ENCODE results near the gene LIMK2.
A peak's percentile ranks its signal among the peaks of the same experiment; 100 is the strongest.
"Not testable (repeated sequence)": the region's sequence is repeated elsewhere in the genome, so short reads cannot be mapped to it uniquely, and the experiment has no call there.

Gene LIMK2

DNA sequence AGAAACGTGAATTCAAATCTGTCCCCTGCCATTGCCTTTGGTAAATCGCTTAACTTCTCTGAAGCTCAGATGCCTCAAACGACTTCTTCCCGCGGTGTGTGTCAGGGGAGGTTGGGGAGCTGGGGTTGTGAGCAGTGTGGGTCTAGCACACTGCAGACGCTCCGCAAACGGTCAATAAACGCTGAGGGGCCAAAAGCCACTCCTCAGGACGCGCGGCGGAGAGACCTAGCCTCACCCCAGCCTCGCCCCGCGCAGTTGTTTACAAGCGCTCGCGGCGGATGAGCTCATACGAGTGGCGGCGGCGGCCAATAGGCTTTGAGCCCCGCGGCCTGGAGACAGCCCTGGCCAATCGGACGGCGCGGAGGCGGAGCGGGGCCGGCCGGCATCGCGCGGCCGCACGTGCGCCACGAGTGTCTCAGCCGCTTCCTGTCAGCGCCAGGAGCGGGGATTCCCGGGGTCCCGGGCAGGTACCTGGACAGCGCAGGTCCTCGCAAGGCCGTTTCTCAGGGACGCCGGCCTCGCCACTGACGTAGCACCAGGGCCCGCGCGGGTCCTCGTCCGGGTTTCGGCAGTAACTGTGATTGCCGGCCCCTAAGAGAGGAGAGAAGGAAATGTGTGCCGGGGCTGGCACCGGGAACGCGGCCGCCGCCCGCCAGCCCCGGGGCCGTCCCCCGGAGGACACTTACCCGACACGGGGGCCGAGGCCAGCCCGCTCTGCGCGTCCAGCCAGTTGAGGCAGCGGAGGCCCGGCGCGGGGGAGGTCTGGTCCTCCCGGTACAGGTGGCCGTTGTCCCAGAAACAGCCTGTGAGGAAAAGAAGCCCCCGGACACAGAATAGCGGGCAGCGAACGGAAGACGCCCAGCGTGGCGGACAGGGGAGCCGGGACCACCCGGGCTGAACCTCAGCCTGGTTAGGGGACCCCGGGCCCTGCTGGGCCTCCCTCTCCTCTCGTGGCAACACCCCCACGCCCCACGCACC lies 78.7 kb downstream of the LIMK2 start:
- peak; percentile 85 to 89 for DNase-seq (ENCODE audit: low read depth in 2 of 2)

DNA sequence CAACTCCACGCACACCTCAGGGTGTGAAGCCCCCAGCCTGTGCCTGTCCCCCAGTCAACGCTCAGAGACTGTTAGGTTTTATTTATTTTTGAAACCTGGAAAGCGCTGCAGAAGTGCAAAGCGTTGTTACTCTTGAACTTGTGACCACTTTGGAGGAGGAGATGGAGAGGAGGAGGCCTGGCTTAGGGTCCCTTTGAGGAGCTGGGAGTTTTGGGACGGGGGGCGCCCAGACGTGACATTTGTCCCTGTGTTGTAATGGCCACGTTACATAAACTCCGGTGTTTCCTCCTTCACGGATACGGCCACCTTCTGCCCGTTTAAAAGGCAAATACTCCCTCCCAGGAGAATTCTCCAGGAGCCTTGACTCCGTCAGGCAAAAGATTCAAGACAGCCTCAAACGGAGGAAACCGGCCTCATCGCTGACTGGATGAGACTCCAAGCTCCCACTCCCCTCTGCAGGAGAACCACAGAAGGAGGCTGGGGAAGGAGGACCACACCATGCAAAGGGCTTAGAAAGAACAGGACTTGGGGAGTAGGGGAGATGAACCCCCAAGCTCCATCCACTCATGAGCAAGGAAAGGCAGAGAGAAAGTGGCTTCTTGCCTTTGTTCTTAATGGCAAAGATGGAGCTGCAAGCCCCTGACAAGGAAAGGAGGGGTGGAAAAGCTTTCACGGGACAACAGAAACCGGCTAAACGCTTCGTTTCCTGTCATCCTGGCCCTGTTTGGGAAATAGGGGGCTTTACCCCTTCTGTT lies 79.6 kb downstream of the LIMK2 start:
- no peak for DNase-seq (ENCODE audit: low read depth in 2 of 2)

DNA sequence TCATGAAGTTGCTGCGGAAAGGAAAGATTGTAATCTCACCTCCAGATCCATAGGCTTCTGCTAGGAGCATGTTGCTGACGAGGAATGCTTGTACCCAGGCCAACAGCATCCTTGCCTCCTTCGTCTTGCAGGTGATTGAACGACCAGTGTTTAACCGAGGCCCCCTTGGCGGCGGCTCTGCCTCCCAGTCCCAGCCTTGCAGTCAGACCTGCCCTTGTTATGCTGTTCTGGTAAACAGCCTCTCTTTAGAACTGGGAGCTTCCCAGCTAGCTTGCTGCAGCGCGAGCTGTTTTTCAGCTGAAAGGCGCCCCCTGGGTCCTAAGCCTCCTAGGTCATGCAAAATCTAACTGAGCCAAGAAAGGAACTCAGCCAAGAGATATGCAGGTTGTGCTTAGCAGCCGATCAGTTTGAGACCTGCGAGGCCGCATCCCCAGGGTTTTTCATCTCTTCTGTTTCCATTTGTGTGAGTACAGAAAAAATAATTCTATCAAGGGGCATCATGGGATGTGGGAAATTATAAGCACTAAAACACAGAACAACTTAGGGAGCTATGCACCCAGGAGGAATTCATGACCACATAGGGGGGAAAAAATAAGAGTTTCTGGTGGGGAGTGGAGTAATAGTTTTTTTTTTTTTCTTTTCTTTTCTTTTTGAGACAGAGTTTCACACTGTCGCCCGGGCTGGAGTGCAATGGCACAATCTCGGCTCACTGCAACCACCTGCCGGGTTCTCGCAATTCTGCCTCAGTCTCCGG lies 80.3 kb downstream of the LIMK2 start, which contains the start of gene PIK3IP1:
PIK3IP1 (minus strand) TSS at position 253 of the 754 bp plus-strand sequence; CDS start at position 109, 144 bp downstream.
- DNase-seq (ENCODE audit: low read depth in 2 of 2): peak; percentile 64 to 77

DNA sequence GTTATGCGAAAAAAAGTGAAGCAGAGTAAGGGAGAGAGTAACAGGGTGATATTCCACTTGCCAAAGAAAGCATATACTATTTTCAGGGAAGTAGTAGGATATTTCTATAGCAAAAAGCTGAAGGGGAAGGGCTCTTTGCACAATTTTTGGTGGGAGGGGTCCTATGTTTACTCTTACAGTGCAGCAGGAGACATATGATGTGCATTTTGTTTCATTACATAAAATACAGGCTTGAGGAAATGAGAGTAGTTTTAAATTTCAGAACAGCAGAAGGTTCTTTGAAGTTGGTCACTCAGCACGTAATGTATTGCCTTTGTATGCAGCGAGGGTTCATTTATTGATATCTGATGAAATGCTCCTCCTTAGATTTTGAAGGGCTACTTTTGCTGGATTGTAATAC lies 83.3 kb downstream of the LIMK2 start:
- DNase-seq (ENCODE audit: low read depth in 2 of 2): no peak

DNA sequence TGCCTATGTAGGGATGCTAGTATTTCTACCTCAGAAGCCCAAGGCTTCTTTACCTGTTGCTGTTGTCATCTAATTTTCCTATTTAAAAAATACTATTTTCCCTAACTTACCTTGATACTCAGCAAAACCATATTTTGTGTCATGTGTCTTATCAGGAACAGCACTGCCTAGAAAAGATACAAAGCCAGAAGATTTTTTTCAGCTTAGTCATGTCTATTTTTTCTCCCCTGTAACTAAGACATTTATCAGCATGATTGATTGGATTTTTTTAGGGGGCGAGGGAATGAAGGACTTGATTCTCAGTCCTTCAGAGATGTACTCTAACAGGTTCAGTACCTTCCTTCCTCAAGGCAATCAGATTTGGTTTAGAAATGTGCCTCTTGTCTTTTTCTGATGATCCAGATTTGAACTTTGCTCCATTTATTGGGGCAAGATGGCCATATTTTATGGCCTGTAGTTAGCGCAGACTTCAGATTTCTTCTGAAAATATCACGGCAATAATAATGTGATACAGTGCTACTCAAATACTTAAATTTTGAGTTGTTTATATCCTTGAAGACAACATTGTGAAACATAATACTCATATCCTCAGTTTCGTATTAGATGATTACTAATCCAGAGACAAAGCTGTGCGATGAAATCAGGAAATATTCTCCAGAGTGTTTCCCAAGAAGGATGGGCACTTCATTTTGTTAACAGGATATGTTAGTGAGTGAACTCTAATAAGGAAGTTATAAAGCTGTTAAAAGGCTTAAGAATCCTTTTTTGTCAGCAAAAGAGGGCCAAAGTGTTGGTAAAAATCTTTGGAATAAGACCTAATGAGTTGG lies 83.9 kb downstream of the LIMK2 start:
- DNase-seq (ENCODE audit: low read depth in 2 of 2): no peak

DNA sequence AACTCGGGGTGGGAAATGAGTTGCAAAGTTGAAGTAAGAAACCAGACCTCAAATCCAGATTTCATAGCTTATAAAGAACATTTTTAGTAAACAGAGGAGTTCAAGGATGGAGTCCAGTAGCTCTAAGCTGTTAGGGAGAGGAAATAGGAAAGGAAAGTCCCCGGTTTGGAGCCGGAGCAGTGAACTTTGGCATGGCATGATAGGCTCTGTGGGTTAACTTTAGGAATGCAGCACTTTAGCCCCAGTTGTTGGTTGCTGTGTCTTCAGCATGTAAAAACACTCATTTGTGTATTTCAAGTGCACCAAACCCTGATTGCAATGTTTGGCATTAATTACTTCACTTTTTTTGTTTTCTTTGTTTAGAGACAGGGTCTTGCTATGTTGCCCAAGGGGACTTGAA lies 88.8 kb downstream of the LIMK2 start:
- no peak for DNase-seq (ENCODE audit: low read depth in 2 of 2)

DNA sequence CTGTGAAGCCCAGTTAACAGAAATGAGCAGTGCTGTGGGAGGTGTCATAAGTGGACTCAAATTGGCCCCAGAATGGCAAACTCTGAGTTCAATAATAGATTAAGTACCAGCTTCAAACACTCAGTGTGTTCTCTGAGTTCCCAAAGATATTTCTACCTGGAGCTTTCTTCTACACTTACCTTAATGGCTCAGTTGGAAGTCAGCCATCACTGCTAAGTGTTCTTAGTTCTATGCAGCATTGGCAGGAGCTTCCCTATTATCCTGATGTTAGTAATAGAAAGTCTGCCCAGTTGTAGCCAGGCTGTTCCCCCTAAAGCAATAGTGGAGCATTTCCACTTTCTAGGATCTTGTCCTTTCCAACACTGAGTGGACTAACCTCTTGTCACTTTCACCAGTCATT lies 89.9 kb downstream of the LIMK2 start:
- DNase-seq (ENCODE audit: low read depth in 2 of 2): no peak

DNA sequence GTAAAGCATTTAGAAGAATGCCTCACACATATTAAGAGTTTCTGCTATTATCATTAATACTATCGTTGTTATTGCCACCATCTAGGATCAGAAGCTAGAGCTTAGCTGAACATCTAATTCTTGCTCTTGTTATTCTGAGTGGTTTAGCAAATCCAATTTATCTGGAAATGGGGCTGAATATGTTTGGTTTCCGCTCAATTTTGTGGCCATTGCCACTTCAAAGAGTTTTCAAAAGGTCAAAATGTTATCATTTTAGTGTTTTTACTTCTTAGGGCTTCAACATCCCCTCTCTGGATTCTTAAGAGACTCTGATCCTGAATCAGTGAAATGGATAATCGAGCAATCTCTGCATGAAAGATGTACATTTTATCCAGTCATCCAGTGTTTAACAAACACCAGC lies 90.4 kb downstream of the LIMK2 start:
- DNase-seq (ENCODE audit: low read depth in 2 of 2): no peak

DNA sequence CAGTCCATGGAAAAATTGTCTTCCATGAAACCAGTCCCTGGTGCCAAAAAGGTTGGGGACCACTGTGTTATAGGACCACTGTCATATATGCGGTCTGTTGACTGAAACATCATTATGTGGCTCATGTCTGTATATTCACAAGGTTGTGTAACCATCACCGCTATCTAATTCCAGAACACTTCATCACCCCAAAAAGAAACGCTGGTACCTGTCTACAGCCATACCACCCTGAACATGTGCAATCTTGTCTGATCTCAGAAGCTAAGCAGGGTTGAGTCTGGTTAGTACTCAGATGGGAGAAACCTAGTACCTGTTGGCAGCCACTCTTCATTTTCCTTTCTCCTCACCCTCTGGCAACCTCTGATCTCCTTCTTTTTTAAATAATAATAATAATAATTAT lies 93.1 kb downstream of the LIMK2 start:
- no peak for DNase-seq (ENCODE audit: low read depth in 2 of 2)

DNA sequence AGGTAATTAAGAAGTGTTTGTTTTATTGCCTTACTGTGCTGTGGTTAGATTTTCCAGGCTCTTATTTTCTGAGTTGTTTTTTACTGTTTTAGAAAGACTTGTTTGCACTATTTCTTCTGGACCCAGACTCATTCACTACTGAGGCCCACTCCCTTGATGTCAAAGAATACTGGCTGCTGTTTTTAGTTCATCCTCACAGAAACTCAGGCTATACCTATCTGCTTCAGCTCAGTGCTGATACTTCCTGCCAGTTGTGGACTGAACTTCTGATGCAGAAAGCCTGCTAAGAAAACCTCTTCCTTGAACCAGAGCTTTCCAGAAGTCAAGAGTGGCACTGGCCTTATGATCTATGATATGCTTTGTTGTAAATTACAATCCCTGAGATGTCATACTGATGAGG lies 96.1 kb downstream of the LIMK2 start:
- DNase-seq (ENCODE audit: low read depth in 2 of 2): no peak

DNA sequence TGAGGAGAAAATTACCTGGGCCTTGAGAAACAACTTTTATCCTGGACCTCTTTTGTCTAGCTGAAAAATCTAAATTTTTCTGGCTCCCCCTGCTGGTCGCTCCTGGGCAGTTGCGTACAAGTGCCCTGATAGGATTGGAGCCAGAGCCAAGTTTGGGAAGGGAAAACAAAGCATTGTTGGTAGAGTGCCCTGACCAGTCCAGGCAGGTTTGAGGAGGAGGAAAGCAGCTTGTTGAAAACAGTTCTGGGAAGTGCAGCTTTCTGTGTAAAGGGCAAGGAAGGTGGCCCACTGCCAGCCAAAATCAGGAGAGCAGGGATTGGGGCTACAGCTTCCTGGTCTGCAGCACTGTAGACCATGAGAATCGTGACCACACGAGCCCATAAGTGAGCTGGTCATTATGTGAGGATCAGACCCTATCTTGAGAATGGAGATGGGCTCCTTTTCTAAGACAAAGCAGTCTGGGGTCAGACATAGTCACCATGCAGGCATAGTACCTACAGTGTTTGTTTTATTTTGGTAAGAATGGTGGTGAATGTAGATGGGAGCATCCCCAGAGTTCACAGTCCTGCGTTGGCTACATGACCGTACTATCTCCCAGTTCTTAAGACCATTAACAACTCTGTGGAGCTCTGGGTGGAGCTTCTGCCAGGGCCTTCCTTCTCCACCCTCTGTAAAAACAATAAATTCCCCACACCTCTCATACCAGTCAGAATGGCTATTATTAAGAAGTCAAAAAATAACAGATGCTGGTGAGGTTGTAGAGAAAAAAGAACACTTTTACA lies 101.5 kb downstream of the LIMK2 start:
- peak in 1 of 2 donors; percentile 31 for DNase-seq (ENCODE audit: low read depth in 2 of 2)

DNA sequence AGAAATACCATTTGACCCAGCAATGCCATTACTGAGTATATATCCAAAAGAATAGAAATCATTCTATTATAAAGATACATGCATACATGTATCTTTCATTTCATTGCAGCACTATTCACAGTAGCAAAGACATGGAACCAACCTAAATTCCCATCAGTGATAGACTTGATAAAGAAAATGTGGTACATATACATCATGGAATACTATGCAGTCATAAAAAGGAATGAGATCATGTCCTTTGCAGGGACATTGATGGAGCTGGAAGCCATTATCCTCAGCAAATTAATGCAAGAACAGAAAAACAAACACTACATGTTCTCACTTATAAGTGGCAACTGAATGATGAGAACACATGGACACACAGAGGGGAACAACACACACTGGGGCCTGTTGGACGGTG lies 102.1 kb downstream of the LIMK2 start:
- DNase-seq (ENCODE audit: low read depth in 2 of 2): not testable (repeated sequence)

DNA sequence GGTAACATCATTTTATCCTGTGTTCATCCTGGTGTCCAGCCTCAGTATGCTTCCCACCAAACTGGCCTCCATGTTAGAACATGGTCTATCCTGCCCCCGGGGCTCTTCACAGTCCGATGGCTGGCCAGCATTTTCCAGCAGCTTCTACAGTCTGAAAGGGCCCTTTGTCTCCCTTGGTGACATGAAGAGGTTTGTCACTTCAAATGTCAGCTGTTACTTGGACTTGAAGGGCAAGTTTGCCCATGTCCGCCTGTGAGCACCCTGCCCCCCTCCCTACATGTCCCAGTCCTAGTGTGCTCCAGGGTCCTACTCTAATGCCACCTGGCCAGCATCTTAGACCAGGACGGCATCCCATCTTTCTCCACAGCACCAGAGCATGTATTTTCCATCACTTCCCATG lies 109.3 kb downstream of the LIMK2 start:
- no peak for DNase-seq (ENCODE audit: low read depth in 2 of 2)

DNA sequence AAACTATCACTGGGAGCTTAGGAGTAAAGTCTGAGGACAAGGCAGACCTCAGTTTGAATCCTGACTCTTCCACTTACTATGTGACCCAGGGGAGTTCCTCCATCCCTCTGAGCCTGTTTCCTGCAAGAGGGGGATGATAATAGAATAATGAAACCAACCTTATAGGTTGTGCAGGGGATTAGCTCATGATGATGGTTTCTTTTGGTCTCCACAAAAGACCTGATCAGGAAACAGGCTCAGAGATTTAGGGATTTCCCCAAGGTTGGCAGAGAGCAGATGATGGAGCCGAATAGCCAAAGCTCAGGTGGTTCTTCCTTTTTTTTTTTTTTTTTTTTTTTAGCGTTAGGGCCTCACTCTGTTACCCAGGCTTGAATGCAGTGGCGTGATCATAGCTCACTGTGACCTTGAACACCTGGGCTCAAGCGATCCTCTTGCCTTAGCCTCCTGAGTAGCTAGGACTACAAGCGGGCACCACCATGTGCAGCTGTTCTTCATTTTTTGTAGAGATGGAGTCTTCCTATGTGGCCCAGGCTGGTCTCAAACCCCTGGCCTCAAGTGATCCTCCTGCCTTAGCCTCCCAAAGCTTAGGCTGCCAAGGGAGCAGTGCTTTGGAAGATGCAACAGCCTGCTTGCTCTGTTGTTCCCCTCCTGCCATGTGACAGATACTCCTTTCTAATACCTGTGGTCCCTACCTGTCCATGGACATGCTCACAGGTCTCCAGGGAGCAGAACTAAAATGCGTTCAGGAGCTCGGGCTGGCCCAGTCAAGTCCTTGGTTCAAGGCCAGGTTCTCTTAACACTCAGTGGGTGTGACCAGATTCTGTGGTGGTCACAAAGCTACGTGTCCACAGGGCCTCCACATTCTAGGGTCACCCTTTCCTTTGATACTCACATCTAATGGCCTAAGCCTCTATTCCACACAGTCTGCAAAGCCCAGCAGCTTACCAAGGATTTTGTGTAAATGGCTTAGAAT lies 111.8 kb downstream of the LIMK2 start:
- no peak for DNase-seq (ENCODE audit: low read depth in 2 of 2)

DNA sequence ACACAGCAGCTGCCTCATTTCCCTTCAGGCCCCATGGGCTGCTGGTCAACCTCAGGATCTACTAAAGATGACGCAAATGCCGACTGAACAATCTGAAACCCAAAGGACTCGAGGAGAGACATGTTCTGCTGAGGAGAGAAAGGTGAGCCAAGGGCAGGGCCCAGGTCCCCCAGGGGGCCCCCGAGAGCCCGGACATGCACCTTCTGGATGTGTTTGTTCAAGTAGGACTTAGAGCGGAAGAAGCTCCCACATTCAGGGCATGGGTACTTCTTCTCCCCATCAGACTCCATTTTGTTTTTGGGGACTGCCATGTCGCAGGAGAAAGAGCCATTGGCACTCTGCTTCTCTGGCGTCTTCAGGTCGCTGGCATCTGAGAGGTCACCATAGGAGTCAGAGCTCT lies 114.8 kb downstream of the LIMK2 start:
- no peak for DNase-seq (ENCODE audit: low read depth in 2 of 2)

DNA sequence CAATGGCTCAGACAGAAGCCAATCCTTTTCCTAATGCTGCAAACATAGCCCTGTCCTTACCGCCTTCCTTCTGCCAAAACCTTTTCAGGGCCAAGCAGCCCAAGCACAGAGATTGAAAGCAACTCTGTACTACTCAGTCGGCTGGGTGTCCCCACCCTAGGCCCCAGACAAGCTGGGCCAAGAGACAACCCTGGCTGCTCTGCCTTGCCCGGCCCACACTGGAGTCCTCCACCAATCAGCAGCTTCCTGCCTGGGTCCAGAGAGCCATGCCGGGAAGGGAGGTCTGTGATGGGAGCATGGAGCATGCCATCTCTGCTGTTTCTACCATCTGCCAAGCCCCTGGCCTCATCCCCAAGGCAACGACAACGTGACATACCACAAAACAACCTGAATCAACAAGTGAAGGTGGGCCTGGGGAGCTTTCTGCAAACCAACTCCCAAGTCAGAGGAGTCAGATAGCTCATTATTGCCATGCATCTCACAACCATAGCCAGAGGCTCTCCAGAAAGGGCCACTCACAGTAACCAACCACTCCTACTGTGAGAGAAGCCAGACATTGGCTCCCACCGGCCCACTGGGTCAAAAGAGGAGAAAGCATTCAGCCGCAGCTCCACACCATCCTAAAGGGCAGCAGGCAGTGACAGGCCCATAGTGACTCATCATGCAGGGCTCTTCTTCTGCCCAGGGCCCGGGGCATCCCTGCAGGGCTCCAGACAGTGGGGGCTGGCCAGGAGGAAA lies 115.9 kb downstream of the LIMK2 start:
- DNase-seq (ENCODE audit: low read depth in 2 of 2): no peak

DNA sequence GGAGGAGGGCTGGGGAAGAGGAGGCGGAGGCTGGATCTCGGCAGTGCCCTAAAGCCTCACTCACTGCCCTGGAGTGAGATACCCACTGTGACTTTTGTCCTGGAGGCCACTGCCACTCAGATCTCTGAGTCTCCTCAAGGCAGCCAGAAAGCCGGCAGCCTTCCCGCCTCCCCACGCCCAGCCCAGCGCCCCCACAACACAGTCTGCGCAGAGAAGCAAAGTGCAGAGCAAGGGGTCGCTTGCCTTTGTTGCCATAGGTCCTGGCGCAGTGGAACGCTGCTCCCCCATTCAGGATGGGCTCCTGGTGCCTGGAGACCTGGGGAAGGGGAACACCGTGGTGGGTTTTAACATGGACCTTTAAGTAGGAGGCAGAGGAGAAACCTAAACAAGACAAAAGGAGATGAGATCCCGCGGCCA lies 116.5 kb downstream of the LIMK2 start:
- no peak for DNase-seq (ENCODE audit: low read depth in 2 of 2)

DNA sequence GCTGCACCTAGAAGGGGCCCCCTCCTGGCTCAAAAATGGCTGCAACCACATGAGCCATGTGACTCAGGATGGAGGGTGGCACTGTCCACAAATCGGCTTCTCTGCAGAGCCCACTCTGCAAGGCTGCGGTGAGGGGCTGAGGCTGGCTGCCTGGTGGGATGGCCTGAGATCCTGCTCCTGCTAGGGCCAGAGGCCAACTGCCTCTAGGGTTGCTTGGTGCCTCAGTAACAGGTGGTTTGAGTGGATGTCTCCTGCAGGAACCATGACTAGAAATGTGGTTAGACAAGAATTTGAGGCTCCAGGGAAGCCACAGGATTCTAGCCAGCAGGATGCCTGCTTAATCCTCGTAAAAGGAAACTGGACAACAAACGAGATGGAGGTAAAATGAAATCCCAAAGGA lies 116.9 kb downstream of the LIMK2 start:
- no peak for DNase-seq (ENCODE audit: low read depth in 2 of 2)

Data from stimulated activated CD8-positive, alpha-beta memory T cell treated with anti-CD3 and anti-CD28 coated beads, Interleukin-15, amount 100 ng/mL, for 4 hours (primary cell).